Endodermal cell (in vitro differentiated cells): ENCODE data around the gene FER. TPM values are rescaled to one million over a fixed set of nuclear protein-coding genes. Genes with fewer than 3 reads are reported as not detected.

ENCODE experiments used
- DNase-seq: peaks from one replicate; pipeline ENCODE4 v3.0.0-alpha.2; 2017
- H3K27ac ChIP-seq: 2 replicates; pipeline ENCODE4 v1.5.1; 2013; ENCODE audit warnings: mild to moderate bottlenecking, low read depth, low read length, moderate library complexity
- H3K27me3 ChIP-seq: 2 replicates; pipeline ENCODE4 v1.6.1; 2013; ENCODE audit warnings: mild to moderate bottlenecking, low read length, moderate library complexity; ENCODE audit not compliant: insufficient read depth, control insufficient read depth, poor library complexity, severe bottlenecking
- H3K36me3 ChIP-seq: 2 replicates; pipeline ENCODE4 v1.7.0; 2013; ENCODE audit warnings: mild to moderate bottlenecking, low read length, moderate library complexity; ENCODE audit not compliant: control insufficient read depth, insufficient read depth
- H3K4me1 ChIP-seq: one replicate; pipeline ENCODE4 v1.7.0; 2013; ENCODE audit warnings: low read length; ENCODE audit not compliant: control insufficient read depth, insufficient read depth
- H3K4me3 ChIP-seq: 2 replicates; pipeline ENCODE4 v1.5.1; 2013; ENCODE audit warnings: mild to moderate bottlenecking, low read length, moderate library complexity
- H3K9ac ChIP-seq: 2 replicates; pipeline ENCODE4 v1.6.1; 2013; ENCODE audit warnings: mild to moderate bottlenecking, low read length, moderate library complexity; ENCODE audit not compliant: poor library complexity, severe bottlenecking; ENCODE audit errors: extremely low read depth
- H3K9me3 ChIP-seq: 2 replicates; pipeline ENCODE4 v1.6.1; 2013; ENCODE audit warnings: mild to moderate bottlenecking, low read length, moderate library complexity; ENCODE audit not compliant: control insufficient read depth
- H3K27ac Mint-ChIP-seq: 2 replicates; pipeline ENCODE4 v1.8.0; 2020; ENCODE audit warnings: mixed read lengths
- H3K27me3 Mint-ChIP-seq: 2 replicates; pipeline ENCODE4 v1.8.0; 2021; ENCODE audit warnings: mild to moderate bottlenecking, mixed read lengths; ENCODE audit not compliant: insufficient read depth
- H3K36me3 Mint-ChIP-seq: 2 replicates; pipeline ENCODE4 v1.8.0; 2020; ENCODE audit warnings: low read depth, mixed read lengths
- H3K4me1 Mint-ChIP-seq: 2 replicates; pipeline ENCODE4 v1.8.0; 2020; ENCODE audit warnings: mixed read lengths
- H3K4me3 Mint-ChIP-seq: 2 replicates; pipeline ENCODE4 v1.8.0; 2020; ENCODE audit warnings: mild to moderate bottlenecking, moderate library complexity, mixed read lengths
- H3K9me3 Mint-ChIP-seq: 2 replicates; pipeline ENCODE4 v1.8.0; 2020; ENCODE audit warnings: mild to moderate bottlenecking, mixed read lengths
- WGBS, 2 experiments: methylation state at CpG; one replicate each; pipeline versions ENCODE4 v1.1.5 to v1.1.7; 2013; ENCODE audit warnings: missing lambda C conversion rate in 2 of 2, mixed read lengths in 1 of 2; ENCODE audit not compliant: insufficient coverage in 1 of 2, insufficient read length in 1 of 2; 5-methylcytosine and 5-hydroxymethylcytosine counted together
- total RNA-seq, 2 donors: library from RNA; stranded (reverse); fragmentation: NEBNext Ultra II Directional in 1 of 2; extraction: Animal tissue kit (Norgen Biotek cat#: 25700) in 1 of 2; gene quantifications; 2 replicates in 1 of 2; 3 replicates in 1 of 2; pipeline ENCODE4 v1.2.1, GENCODE V29; 2021
- TF ChIP-seq, protein P1 (sequence below): fragments of 200-600 bp; sonication (generic); conservative IDR thresholded peaks from 2 replicates; pipeline ENCODE4 v1.5.0; 2021; ENCODE audit warnings: antibody characterized with exemption, mild to moderate bottlenecking

Gene FER
- total RNA-seq, 2 donors from 2014 or later = 24.5 to 26.8 TPM

DNA sequence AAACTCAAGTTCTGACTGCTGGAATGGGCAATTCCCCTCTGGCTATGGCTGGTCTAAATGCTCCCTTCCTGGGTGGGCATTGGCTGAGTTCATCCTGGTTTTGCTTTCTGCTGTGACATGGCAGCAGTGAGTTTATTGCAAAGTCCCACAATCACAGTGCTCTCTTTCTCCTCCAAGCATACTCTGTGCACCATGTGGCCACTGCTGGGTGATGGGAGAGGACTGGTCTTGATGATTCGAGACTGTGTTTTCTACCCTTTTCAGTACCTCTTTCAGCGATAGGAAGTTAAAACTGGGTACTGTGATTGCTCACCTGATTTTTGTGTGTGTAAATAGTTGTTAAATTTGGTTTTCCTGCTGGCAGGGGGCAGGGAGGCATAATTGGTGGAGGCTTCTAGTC lies 49.7 kb downstream of the FER start:
- Histone ChIP-seq H3K4me3 (no peak overlapping the region), H3K9ac (no peak overlapping the region), H3K27ac (no peak overlapping the region), H3K9me3 (peaks cover 9% of the 10 kb centered on the region), H3K4me1 (no peaks in the 10 kb centered on the region), H3K36me3 (no peaks in the 10 kb centered on the region), H3K27me3 (no peaks in the 10 kb centered on the region)
- no peak for DNase-seq
- peaks cover 8% of the 10 kb centered on the region for H3K9me3 Mint-ChIP-seq
- no peak overlapping the region for H3K27ac Mint-ChIP-seq
- peaks cover 26% of the 10 kb centered on the region for H3K36me3 Mint-ChIP-seq
- 100% methylated on average over 2 of the region's 2 CpGs; no CpG with 5 or more reads in 1 of the 2 experiments for WGBS, 2 experiments
- TF ChIP-seq, protein P1, sequence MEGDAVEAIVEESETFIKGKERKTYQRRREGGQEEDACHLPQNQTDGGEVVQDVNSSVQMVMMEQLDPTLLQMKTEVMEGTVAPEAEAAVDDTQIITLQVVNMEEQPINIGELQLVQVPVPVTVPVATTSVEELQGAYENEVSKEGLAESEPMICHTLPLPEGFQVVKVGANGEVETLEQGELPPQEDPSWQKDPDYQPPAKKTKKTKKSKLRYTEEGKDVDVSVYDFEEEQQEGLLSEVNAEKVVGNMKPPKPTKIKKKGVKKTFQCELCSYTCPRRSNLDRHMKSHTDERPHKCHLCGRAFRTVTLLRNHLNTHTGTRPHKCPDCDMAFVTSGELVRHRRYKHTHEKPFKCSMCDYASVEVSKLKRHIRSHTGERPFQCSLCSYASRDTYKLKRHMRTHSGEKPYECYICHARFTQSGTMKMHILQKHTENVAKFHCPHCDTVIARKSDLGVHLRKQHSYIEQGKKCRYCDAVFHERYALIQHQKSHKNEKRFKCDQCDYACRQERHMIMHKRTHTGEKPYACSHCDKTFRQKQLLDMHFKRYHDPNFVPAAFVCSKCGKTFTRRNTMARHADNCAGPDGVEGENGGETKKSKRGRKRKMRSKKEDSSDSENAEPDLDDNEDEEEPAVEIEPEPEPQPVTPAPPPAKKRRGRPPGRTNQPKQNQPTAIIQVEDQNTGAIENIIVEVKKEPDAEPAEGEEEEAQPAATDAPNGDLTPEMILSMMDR = no peak
- no peak overlapping the region for H3K4me3 Mint-ChIP-seq
- peaks cover 8% of the 10 kb centered on the region for H3K4me1 Mint-ChIP-seq
- H3K27me3 Mint-ChIP-seq = no peaks in the 10 kb centered on the region

DNA sequence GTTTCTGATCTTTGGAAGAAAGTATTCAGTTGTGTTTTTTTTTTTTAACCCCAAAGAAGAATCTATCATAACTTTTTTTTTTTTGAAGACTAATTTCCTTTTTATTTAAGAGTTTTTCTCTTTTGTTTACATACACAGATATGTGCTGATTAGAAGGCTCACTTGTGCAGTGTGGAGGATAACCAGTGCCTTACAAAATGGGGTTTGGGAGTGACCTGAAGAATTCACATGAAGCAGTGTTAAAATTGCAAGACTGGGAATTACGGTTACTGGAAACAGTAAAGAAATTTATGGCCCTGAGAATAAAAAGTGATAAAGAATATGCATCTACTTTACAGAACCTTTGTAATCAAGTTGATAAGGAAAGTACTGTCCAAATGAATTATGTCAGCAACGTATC lies 50.3 kb downstream of the FER start:
- Histone ChIP-seq H3K36me3 (no peaks in the 10 kb centered on the region), H3K27me3 (no peaks in the 10 kb centered on the region), H3K9me3 (peaks cover 13% of the 10 kb centered on the region), H3K27ac (no peak overlapping the region), H3K9ac (no peak overlapping the region), H3K4me1 (no peaks in the 10 kb centered on the region), H3K4me3 (no peak overlapping the region)
- TF ChIP-seq, protein P1 = no peak
- Mint-ChIP-seq H3K27ac (no peak overlapping the region), H3K27me3 (no peaks in the 10 kb centered on the region), H3K36me3 (peaks cover 31% of the 10 kb centered on the region), H3K4me1 (peaks cover 8% of the 10 kb centered on the region), H3K4me3 (no peak overlapping the region), H3K9me3 (peaks cover 11% of the 10 kb centered on the region)
- DNase-seq = no peak
- WGBS, 2 experiments = 95% methylated on average over 1 of the region's 2 CpGs; no CpG with 5 or more reads in 1 of the 2 experiments

DNA sequence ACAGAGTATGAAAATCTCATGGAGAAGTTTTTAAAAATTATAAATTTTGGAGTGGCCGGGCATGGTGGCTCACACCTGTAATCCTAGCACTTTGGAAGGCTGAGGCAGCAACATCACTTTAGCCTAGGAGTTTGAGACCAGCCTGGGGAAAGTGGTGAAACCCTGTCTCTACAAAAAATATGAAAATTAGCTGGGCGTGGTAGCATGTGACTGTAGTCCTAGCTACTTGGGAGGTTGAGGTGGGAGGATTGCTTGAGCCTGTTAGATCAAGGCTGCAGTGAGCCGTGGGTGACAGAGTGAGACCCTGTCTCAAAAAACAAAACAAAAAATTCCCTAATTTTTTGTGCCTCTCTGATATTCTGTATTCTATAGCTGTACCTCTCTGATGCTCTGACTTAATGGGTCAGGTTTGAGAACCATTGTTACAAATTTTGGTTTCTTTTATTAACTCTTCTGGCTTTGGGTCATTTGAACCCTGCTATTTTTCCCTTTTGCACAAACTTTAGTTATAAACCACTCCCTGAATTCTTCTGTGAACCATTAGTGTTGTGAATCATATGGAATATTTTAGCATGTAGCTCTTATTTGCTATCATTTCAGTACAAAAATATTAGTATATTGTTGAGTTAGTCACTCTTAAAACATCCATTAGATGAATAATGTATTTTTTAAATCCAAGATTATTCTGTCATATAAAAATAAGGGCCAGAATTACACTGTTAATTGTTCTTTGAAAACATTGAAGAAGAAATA lies 51.0 kb downstream of the FER start:
- WGBS, 2 experiments = 94 to 100% methylated on average over 1 to 3 of the region's 3 CpGs
- Histone ChIP-seq H3K4me3 (no peak overlapping the region), H3K36me3 (no peaks in the 10 kb centered on the region), H3K9me3 (peaks cover 14% of the 10 kb centered on the region), H3K27ac (no peak overlapping the region), H3K9ac (no peak overlapping the region), H3K27me3 (no peaks in the 10 kb centered on the region), H3K4me1 (no peaks in the 10 kb centered on the region)
- Mint-ChIP-seq H3K9me3 (peaks cover 12% of the 10 kb centered on the region), H3K4me1 (peaks cover 8% of the 10 kb centered on the region), H3K4me3 (no peak overlapping the region), H3K27ac (no peak overlapping the region), H3K27me3 (no peaks in the 10 kb centered on the region), H3K36me3 (peaks cover 35% of the 10 kb centered on the region)
- no peak for DNase-seq
- TF ChIP-seq, protein P1 = no peak
